HT1080 (cell line): ENCODE results near the gene CHURC1. TPM values are rescaled to one million over a fixed set of nuclear protein-coding genes. Genes with fewer than 3 reads are reported as not detected.
A peak's percentile ranks its signal among the peaks of the same experiment; 100 is the strongest.

ENCODE experiments used
- DNase-seq: peaks from one replicate; pipeline ENCODE4 v3.0.0-alpha.2; 2015; ENCODE audit warnings: low read depth
- polyA plus RNA-seq, 2 experiments: library from polyadenylated mRNA; depleted of rRNA; stranded (reverse); fragments of >200 nt; gene quantifications; 2 replicates each; pipeline ENCODE4 v1.2.3, GENCODE V29; 2015
- total RNA-seq: library from RNA; depleted of rRNA; stranded (reverse); fragments of >200 nt; shearing (Covaris generic); gene quantifications from 2 replicates; pipeline ENCODE4 v1.2.3, GENCODE V29; 2014; rRNA removed

The CHURC1 gene
- 32.5 and 33.0 TPM in 2 replicates for total RNA-seq
- polyA plus RNA-seq (2015; cell fraction: cytosol; rRNA removed) = 35.8 and 41.1 TPM in 2 replicates
- 21.6 and 32.7 TPM in 2 replicates for polyA plus RNA-seq (2015; cell fraction: nucleus; rRNA removed)

DNA sequence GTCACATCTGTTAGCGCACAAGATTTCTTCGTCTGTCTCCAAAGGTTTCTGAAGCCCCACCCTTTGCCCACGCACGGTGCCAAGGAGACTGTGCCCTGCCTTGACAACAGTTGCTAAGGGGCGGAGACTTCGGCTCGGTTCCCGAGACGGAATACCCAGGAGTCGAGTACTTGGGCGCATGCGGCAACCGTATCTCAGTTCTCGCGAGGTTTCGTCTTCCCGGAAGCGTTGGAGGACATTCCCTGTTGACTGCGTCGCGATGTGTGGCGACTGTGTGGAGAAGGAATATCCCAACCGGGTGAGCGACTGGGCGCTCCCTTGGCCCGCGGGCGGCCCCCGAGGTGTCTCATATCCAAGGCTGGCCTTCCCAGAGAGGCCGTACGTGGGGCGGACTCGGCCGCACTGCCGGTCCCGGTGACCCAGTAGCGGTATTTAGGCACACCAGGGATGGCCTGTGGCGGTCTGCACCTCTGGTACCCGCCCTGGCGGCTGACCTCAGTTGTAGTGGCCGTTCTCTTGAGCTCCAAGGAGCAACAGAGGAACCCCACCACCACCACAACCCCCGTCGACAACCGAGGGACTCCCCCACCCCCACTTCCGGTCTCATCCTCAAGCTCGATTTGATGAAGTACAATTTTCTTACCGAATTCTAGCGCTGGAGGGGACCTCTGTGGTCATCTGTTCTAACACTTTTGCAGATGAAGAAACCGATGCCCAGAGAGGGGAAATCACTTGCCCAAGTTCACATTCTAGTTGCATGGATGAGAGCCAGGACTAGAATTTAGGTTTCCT is at the start of gene CHURC1:
TSS of gene CHURC1 (plus strand) at position 219 of the 792 bp plus-strand sequence. CDS start at position 260, 41 bp downstream.
- DNase-seq = peak; percentile 97

DNA sequence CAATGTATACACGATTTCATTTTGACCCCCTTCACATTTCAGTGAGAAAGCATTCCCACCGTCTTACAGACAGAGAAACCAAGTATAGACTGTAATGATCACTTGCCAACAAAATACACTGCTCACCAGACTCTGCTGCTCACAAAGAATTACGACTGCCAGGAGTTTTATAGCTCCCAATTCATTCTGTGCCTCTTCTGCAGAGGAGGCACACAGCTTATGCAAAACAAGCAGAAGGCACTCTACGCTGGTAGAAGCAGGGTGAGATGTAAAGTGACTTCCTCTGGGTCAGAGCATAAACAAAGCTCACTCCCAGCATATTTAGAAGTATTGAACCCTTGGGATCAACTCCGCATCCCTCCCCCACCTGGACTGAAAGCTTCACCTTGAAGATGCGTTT is 49.1 kb upstream of the CHURC1 start:
- no peak for DNase-seq

DNA sequence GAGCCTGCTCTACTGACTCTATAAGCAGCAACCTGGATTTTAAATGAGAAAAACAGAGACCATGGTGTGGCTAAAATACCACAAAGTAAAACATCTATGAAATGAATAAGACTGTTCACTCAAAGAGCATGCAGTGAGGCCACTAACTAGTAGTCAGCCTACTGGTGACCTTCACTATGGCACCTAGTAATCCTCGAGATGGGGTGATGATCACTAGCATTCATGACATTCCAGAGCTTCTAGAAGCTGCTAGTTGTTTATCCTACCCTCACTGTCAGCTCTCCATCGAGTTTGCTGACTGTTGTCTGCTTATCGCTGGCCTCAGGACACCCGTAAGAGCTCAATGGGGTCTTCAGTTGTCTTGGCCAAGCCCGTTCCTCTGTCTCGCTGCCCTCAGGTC is 48.3 kb upstream of the CHURC1 start:
- no peak for DNase-seq

DNA sequence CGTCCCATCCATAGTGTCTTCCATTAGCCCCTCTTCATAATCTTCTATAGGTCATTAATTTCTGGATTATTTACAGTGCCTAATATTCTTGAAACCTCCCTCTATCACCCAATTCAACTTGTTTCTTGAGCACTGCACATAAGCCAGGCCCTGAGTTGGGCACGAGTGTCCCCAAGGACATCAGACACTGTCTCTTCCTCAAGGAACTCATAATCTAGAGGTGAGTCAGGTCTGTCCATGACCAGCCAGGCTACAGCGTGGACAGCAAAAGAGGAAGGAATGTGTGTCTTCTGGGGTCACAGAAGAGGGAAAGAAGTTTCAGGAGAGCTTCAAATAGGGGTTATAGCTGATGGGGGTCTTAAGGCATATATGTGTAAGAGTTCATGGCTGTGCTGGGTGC is 47.1 kb upstream of the CHURC1 start:
- no peak for DNase-seq

DNA sequence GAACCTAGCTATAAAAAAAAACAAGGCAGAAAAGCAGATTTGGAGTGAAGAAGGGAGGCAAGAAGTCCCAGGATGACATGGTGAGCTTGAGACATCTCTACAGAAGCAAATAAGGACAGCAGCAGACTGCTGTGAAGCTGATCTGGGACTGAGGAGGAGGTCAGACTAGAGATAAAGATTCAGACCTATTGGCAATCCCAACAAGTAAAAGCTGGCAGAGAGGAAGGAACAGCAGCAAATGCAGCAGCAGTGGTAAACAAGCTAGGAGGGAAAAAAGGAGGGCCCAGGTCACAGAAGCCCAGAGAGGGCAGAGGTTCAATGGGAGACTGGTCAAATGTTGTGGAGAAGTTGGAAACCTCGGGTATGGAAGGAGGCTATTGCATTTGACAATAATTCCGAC is 45.9 kb upstream of the CHURC1 start:
- DNase-seq = no peak

DNA sequence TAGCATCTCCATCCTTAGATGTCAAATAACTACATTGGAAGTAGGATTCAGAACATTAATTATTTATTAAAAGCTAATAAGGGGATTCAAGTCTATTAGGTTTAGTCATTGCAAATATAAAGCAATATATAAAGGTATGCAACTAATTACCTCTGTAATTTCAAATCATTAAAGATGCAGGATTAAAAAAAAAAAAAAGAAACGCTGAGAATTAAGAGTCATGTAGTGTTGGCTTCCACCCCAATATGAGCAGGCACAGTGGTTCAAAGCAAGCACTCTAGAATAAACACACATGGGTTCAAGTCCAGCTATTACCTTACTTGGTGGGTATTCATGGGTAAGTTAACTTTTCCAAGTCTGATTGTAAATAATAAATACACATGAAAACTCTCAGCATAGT is 45.4 kb upstream of the CHURC1 start:
- no peak for DNase-seq

DNA sequence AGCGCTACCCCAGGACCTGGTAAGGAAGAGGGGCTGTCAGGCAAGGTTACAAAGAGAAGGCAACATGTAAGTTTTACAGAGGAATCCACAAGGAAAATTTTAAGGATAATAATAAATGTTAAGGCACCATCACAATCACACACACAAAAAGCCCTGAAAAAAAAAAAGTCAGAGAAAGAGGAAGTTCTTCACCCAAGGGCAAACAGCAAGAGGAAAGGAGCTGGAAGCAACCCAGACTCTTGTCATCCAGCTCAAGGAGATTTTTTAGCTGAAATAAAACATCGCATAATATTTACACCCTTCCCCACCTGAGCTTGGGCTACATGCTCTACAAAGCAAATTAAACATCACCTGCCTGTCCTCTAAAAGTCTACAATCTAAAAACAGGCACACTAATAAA is 44.1 kb upstream of the CHURC1 start:
- no peak for DNase-seq

DNA sequence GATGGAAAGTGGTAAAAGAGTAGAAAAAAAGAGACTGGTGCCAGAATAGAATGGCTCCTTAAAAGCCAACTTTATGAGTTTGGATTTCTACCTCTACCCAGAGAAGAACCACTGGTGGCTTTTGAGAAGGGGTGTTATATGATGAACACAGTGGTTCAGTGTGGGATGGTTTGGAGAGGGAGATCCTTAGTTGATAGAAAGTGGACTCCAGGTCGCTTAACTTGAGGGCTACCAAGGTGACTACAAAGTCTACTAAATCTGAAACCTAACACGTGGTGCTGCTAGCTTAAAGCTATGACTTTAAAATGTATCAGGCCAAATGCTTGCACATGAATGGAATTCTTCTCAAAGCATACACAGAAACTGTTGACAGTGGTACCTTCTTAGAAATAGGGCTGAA is 42.9 kb upstream of the CHURC1 start:
- no peak for DNase-seq

DNA sequence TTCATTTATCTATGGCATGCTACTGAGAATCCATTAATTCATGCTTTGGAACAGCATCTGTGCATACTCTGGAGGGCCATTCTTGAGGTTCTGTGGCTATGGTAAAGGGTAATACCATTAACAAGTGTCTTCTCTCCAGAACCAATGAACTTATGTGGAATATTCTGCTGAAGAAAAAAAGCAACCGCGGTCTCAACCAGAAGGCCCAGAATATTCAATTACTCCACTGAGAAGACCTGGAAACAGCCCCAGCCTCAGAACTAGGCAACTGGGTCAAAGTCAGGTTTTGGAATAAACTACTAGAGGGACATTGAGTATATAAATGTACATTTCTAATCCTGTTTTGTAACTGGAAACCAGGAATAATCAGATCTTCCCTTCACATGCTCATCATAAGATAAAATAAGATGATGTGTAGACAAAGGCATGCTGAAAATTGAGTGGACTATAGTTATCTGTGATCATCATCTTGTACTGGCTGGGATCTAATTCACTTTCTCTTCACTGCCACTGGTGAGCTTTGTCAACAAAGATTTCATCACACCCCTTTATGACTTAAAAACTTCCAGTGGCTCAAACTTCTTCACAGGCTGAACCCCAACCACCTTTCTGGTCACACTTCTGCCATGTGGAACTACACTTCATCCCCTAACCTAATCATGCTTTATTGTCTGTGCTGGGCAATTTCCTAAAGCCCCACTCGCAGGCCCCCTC is 40.6 kb upstream of the CHURC1 start:
- no peak for DNase-seq

DNA sequence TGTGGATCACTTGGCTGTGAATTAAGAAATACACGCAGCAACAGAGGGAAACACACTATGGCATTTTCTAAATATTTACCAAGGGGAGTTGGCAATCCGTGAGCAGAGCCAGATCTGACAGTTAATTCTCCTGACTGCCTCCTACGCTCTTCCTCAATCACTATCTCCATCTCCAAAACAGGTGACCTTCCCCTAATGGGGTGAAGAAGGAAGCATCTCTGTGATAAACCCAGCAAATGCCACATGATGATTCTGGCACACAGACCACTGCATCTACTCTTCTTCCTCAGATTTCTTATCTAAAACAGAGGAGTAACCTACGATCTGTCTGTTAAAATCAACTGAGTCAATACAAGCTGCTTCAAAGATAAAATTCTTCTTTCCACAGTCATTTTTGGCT is 38.9 kb upstream of the CHURC1 start:
- no peak for DNase-seq

DNA sequence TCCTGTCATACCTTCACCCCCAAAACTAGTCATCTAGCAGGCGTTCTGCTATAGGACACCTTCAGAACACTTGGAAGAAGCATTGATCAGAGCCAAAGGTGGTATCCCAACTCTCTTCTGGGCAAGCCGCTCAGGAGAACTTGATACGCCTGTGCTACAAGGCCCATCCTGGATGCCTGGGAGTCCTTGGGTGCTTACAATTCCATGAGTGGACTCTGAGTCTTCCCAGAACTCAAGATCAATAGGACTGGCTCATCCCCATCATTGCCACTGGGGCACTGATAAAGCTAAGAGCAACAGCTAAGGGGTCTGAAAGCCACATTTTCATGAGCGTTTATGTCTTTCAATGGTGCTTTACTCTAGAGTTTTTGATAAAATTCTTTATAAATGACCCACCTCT is 36.4 kb upstream of the CHURC1 start:
- no peak for DNase-seq

DNA sequence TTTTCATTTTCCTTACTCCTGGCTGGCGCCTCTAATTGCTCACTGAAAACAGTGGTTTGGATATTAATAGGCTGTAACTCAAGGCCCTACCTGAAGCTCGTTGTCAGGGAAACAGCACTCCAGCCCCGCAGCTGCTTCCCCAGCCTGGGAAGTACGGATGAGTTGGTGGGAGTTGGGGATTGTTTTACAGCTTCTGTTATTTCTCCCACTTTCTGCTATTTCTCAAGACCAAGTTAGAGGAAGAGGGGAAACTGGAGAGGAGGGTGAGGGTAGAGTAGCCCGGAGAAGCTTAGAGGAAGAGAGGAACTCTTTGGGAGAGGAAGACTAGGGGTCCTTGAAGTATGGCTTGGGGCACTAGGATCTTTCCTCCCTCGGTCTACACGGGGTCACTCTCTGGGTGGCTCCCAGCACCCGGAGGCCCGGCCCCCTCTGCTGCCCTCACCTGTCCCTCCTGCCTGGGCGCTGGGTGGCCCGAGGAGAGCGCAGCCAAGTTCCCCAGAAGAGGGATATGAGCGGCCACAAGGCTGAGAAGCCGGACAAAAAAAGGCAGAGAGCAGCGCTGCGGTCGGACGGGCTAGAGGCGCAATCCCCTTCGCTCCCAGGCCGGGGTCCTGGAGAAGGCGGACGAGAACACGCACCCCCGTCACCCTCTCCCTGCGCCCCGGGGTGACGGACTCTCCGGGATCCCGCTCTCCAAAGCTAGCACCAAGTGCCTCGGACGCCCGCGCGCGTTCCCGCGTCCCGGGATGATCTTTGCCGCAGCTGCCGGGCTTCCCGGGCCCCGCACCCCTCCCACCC is 35.2 kb upstream of the CHURC1 start:
- no peak for DNase-seq

DNA sequence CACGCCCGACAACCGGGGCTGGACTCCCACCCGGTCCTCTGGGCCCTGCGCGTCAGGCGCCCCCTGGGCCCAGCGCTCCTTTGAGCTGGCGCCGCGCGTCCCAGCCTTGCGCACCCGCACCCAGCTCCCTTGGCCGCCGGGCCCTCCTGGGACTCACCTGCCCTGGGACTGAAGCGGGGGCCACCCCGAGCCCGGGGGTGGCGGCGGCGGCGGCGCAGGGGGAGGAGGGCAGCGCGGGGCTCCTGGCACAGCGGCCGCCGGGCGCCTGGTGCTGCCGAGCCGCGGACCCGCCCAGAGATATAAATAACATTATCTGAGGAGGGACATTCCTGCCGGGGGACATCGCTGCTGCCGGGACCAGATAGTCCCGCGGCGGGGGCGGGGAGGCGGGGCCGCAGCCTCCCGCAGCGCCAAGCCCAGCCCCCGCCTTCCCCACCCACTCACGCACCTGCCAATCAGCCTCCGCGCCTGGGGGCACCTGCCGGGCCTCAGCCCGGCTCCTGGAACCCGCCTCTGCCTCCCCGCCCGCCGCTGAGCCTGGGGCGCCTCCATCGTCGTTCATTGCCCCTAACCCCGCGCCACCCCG is 34.5 kb upstream of the CHURC1 start, which contains the start of gene SPTB:
TSS of gene SPTB (minus strand) at position 273 of the 586 bp plus-strand sequence. CDS start 56,813 bp downstream, outside the sequence.
- DNase-seq = no peak

DNA sequence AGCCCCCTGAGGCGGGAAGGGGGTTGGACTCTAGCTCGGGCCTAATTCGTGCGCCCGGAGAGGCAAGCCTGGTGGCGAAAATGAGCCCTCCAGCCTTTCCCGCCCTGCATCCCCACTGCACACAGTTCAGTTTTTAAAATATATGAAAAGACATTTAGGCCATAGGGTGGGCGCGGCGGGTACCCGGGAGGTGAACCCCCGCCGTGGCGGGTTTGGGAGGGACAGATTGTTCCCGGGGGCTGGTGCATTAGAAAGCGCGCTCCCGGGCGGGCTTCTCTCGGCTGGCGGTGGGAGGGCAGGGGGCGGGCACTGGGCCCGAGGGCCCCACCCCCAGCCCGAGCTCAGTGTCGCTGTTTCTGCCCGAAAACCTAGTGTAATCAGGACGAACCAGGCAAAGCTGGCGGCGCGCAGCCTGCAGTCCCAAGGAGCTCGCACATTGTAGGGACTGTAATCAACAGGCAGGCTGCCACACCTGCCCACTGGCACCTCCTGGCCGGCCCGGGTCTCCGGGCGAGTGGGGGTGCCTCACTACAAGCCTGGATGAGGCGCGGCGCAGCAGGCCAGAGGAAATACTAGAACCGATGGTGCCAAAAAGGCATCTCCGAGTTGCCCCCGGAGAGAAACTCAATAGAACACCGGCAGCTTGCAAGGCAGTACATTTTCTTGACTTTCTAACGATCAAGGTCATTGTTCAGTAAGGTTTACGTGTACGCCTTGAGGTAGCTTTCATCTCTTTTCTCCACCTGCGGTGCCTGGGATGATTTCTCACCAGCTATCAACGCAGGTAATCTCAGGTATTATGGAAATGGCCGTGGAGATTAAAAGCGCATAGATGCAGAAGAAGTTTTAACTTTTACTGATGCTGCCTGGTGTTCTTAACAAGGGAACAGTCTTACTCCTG is 33.8 kb upstream of the CHURC1 start:
- DNase-seq = peak; percentile 31

DNA sequence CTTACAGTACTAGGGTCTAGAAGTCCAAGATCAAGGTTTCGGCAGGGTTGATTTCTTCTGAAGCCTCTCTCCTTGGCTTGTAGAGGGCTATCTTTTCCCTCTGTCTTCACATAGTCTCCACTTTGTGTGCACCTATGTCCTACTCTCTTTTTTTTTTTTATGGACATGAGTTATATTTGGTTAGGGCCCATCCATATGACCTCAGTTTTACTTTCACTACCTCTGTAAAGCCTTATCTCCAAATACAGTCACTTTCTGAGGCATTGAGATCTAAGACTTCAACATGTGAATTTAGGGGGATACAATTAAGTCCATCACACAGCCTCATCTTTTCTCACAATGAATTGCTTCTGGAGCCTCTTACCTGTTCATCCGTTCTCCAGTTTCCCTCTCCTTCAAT is 28.7 kb upstream of the CHURC1 start:
- DNase-seq = no peak

DNA sequence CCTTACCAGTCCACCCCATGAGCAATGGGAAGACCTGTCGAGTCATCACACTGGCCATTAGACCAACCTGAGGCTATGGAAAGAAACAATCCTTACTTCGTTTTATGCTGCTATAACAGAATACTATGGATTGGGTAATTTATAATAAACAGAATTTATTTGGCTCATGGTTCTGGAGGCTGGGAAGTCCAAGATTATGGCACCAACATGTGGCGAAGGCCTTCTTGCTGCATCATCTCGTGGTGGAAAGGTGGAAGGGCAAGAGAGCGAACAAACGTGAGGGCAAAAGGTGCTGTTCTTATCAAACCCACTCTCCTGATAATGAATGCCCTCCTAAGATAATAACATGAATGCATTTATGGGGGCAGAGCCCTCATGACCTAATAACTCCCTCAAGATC is 24.9 kb upstream of the CHURC1 start:
- no peak for DNase-seq

DNA sequence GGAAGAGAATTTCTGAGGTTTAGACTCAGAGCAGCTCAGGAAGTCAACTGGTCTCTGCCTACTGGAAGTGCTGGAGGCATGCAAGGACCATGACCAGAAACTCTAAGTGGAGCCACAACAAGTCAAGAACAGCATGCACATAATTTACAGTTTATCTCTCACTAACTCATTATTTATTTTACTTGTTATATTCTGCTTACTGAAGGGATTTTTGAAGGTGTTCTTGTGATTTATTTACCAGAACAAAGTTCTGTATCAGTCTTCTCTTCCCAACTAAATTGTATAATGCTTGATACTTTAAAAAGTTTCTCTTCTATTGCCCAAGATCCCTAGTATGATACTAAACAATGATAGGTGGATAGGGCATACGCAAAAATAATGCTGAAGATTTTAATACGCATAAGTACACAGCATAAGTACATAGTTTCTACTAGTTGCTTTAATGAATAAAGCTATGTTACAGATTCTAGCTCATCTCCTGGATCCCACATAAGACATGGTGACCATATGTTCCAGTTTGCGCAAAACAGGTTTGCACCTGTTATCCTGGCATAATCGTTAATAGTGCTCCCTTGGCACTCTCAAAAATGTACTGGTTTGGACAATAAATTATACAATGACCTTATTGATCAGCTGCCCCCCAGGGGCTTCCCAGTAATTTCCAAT is 22.9 kb upstream of the CHURC1 start:
- DNase-seq = no peak

DNA sequence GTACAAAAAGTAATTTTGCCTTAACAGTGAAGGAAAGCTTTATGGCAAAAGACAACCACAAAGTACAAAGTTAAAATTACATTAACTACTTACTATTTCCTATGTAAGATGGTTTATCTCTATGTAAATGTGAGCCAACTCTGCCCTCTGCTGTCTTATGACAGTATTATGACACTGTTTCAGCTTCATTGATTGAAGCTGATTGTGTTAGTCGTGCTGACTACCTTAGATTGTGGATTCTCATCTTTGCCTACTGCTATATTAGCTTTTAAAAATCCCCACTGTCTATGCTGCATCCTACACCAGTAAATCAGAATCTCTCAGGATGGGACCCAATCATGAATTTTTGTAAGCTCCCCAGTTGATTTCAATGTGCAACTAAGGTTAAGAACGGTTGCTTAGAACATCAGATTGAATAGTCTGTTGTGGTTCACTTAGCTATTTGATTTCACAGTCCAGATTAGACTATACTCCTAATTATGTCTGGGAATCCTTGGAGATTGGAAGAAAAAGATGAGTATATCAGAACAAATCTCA is 22.3 kb upstream of the CHURC1 start:
- DNase-seq = peak; percentile 49

DNA sequence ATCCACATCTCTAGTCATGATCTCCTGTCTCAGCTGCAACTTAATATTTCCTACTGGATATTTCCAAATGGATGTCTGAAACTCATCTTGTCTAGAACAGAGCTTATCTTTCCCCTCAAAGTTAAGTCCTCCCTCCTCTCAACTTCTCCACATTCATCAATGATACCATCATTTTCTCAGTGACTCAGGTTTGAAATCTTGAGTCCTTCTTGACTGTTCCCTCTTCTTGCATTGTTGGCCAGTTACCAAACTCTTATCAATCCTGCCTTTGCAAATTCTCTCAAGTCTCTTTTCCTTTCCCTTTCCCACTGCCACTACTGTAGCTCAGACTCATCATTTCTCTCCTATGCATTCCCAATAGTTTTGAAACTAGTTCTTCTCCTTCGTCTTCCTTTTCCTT is 14.3 kb upstream of the CHURC1 start:
- DNase-seq = no peak
